NCI-H748 treated with DMSO at 0.1 percent for 48 hours (cell line): ENCODE results near the gene ZNF841.
"Not testable (repeated sequence)": the region's sequence is repeated elsewhere in the genome, so short reads cannot be mapped to it uniquely, and the experiment has no call there.

Source experiments
- DNase-seq: peaks from one replicate; lab custom pipeline; 2025; lab: John Stamatoyannopoulos, UW

ZNF841 gene

GRCh38 chr19:52066258-52066863 is 29.2 kb downstream of the ZNF841 start:
- no peak for DNase-seq

- DNase-seq, result no peak
Measured at GRCh38 chr19:52065399-52065798, 30.2 kb downstream of the ZNF841 start.

- not testable (repeated sequence) for DNase-seq
Measured at GRCh38 chr19:52056480-52056879, 39.1 kb downstream of the ZNF841 start.

GRCh38 chr19:52051736-52052135 is 43.8 kb downstream of the ZNF841 start:
- not testable (repeated sequence) for DNase-seq

- peak; percentile 83 for DNase-seq
Measured at GRCh38 chr19:52048555-52049501, 46.7 kb downstream of the ZNF841 start, which contains the start of gene ZNF432. Gene ZNF432 (minus strand): TSS chr19:52048838. CDS start chr19:52046868, 1,970 bp downstream.

GRCh38 chr19:52039169-52039568 is 56.4 kb downstream of the ZNF841 start:
- DNase-seq, result no peak

GRCh38 chr19:52034051-52034728 is 61.4 kb downstream of the ZNF841 start:
- DNase-seq, result no peak

- peak; percentile 78 for DNase-seq
Measured at GRCh38 chr19:52028780-52029123, 66.8 kb downstream of the ZNF841 start.

- peak; percentile 85 for DNase-seq
Measured at GRCh38 chr19:52028027-52028779, 67.4 kb downstream of the ZNF841 start, which contains the start of gene ZNF614. Gene ZNF614 (minus strand): TSS chr19:52028379. CDS start chr19:52025745, 2,634 bp downstream.

- DNase-seq, result not testable (repeated sequence)
Measured at GRCh38 chr19:52026255-52026990, 69.1 kb downstream of the ZNF841 start.

- not testable (repeated sequence) for DNase-seq
Measured at GRCh38 chr19:52024478-52024877, 71.1 kb downstream of the ZNF841 start.

- DNase-seq, result no peak
Measured at GRCh38 chr19:52022193-52022592, 73.4 kb downstream of the ZNF841 start.

- no peak for DNase-seq
Measured at GRCh38 chr19:52020506-52020905, 75.1 kb downstream of the ZNF841 start.
